Muscle layer of duodenum (tissue), 2 donors: ENCODE results near the gene SELP.
"Not testable (repeated sequence)": the region's sequence is repeated elsewhere in the genome, so short reads cannot be mapped to it uniquely, and the experiment has no call there.

Experiments used
- H3K27ac ChIP-seq: one replicate; pipeline ENCODE4 v1.7.0; 2013; ENCODE audit warnings: mild to moderate bottlenecking, low read length
- H3K27me3 ChIP-seq: one replicate; pipeline ENCODE4 v1.7.0; 2013; ENCODE audit warnings: low read depth, mild to moderate bottlenecking, control low read depth, low read length
- H3K36me3 ChIP-seq, 2 donors: one replicate each; pipeline ENCODE4 v1.7.0; 2013; ENCODE audit warnings: low read length in 2 of 2, control low read depth in 1 of 2, mild to moderate bottlenecking in 1 of 2; ENCODE audit not compliant: insufficient read depth in 2 of 2, control insufficient read depth in 1 of 2
- H3K4me1 ChIP-seq, 2 donors: one replicate each; pipeline ENCODE4 v1.7.0; 2013; ENCODE audit warnings: low read length in 2 of 2, mild to moderate bottlenecking in 2 of 2, control low read depth in 1 of 2, moderate library complexity in 1 of 2; ENCODE audit not compliant: insufficient read depth in 2 of 2, control insufficient read depth in 1 of 2
- H3K4me3 ChIP-seq, 2 donors: one replicate each; pipeline ENCODE4 v1.7.0; 2013; ENCODE audit warnings: low read length in 2 of 2, low read depth in 1 of 2, mild to moderate bottlenecking in 1 of 2
- H3K9me3 ChIP-seq, 2 donors: one replicate each; pipeline ENCODE4 v1.7.0; 2013; ENCODE audit warnings: low read length in 2 of 2, control low read depth in 1 of 2, mild to moderate bottlenecking in 1 of 2; ENCODE audit not compliant: control insufficient read depth in 1 of 2
- donor health status: healthy.

The SELP gene

DNA sequence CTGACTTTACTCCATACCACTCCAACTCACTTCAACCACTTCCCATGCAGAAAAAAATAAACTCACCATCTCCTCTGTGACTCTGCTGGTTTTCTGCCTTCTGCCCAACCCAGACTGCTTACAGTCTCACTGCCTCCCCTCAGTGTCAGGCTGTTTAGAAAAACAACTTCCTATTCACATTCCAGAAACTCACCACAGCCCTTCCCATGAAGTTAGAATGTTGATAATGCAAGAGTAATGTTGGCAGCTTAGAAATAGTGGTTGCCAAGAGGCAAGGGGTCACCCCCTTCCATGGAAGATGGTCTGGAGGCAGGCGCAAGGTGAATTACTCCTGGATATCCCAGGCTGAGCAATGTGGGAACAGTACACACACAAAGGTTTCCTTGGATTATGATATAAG lies at the start of gene SELP:
Gene SELP (minus strand): TSS at position 119 of the 400 bp plus-strand sequence. CDS start 50 bp downstream, at position 69.
- Histone ChIP-seq H3K27me3 (no peaks in the 10 kb centered on the region), H3K4me3 (no peak within 1 kb of the TSS), H3K27ac (no peak within 1 kb of the TSS), H3K4me1 (no peaks in the 10 kb centered on the region), H3K9me3 (peaks cover 7 to 16% of the 10 kb centered on the region in 2 donors), H3K36me3 (no peaks in the 10 kb centered on the region)

DNA sequence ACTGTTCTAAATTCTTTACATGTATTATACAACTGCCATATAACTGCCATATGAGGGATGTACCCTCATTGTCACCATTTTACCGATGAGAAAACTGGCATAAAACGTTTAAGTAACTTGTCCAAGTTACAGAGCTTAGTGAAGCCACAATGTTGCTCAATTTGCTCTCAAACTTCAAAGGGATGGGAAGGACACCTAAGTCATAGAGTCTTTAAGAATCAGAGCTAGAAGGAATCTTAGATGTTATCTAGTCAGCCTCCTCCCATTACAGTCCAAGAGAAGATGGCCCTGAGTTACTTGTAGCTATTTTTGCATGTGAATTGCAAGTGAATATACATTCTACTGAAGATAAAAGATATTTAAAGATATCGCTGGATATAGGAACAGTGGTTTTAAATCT lies 49.8 kb upstream of the SELP start:
- Histone ChIP-seq H3K27ac (no peak overlapping the region), H3K4me1 (no peaks in the 10 kb centered on the region), H3K36me3 (no peaks in the 10 kb centered on the region), H3K27me3 (no peaks in the 10 kb centered on the region), H3K9me3 (no peaks in the 10 kb centered on the region), H3K4me3 (no peak overlapping the region)

DNA sequence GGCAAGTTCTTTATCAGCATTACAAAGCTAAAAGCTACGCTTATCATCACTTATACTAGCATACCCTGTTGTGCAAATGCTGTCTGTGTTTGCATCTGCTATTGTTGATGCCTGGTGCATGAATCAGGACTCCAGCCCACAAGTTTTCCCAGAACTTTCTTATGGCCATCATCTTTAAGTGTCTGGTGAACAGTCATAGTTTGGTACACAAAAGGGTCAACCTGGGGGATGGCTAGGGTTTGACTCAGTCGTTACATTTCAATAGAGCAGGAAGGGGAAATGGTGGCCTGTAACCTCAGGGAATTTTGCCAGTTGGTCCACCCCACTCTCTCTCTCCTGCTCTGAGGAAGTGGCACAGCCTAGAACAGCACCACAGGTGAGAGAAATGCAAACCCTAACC lies 46.1 kb upstream of the SELP start:
- Histone ChIP-seq H3K4me1 (no peaks in the 10 kb centered on the region), H3K27me3 (no peaks in the 10 kb centered on the region), H3K36me3 (no peaks in the 10 kb centered on the region), H3K27ac (no peak overlapping the region), H3K4me3 (no peak overlapping the region), H3K9me3 (no peaks in the 10 kb centered on the region)

DNA sequence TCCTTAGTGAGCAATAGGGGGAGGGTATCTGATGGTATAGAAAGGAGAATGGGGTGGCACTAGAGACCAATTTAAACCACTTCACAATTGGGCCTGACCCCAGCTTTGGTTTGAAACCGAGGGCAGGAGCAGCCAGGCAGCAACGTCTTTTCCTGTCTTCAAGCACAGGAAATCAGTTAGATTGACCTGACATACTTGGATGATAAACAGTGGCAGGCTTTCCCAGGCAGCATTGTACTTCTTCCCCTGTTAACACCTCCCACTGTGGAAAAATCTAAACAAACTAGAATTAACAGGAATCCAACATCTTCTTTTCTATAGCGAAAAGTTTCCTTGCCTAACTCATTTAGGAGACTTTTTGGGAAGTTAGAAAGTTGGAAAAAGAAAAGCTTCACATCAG lies 40.9 kb upstream of the SELP start:
- Histone ChIP-seq H3K4me1 (no peaks in the 10 kb centered on the region), H3K36me3 (no peaks in the 10 kb centered on the region), H3K27ac (no peak overlapping the region), H3K27me3 (no peaks in the 10 kb centered on the region), H3K4me3 (no peak overlapping the region), H3K9me3 (no peaks in the 10 kb centered on the region)

DNA sequence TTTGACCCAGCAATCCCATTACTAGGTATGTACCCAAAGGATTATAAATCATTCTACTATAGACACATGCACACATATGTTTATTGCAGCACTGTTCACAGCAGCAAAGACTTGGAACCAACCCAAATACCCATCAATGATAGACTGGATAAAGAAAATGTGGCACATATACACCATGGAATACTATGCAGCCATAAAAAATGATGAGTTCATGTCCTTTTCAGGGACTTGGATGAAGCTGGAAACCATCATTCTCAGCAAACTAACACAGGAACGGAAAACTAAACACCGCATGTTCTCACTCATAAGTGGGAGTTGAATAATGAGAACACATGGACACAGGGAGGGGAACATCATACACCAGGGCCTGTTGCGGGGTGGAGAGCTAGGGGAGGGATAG lies 40.3 kb upstream of the SELP start:
- H3K9me3 ChIP-seq, H3K4me3 ChIP-seq, H3K36me3 ChIP-seq, H3K27ac ChIP-seq, H3K4me1 ChIP-seq, H3K27me3 ChIP-seq: not testable (repeated sequence)

DNA sequence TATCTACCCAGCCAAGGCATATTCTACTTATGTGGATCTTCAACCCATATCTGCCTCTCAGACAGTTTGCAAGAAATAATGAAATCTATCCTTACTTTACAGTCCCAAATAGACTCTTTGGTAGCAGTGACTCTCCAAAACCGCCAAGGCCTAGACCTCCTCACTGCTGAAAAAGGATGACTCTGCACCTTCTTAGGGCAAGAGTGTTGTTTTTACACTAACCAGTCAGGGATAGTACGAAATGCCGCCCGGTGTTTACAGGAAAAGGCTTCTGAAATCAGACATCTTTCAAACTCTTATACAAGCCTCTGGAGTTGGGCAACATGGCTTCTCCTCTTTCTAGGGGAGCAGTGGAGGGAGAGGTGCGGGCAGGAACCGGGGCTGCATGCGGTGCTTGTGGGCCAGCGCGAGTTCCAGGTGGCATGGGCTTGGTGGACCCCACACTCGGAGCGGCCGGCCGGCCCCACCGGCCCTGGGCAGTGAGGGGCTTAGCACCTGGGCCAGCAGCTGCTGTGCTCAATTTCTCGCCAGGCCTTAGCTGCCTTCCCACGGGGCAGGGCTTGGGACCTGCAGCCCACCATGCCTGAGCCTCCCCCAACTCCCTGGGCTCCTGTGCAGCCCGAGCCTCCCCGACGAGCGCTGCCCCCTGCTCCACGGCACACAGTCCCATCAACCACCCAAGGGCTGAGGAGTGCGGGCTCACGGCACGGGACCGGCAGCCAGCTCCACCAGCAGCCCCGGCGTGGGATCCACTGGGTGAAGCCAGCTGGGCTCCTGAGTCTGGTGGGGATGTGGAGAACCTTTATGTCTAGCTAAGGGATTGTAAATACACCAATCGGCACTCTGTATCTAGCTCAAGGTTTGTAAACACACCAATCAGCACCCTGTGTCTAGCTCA lies 38.0 kb upstream of the SELP start:
- not testable (repeated sequence) for H3K4me1 ChIP-seq, H3K36me3 ChIP-seq, H3K27me3 ChIP-seq, H3K9me3 ChIP-seq, H3K27ac ChIP-seq, H3K4me3 ChIP-seq

DNA sequence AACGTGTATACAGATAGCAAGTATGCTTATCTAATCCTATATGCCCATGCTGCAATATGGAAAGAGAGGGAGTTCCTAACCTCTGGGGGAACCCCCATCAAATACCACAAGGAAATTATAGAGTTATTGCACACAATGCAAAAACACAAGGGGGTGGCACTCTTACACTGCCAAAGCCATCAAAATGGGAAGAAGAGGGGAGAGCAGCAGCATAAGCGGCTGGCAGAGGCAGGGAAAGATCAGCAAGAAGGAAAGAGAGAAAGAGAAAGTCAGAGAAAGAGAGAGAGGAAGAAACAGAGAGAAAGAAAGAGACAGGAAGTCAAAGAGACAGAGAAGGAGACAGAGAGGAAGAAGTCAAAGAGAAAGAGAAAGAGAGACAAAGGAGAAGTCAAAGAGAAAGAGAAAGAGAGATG lies 37.3 kb upstream of the SELP start:
- H3K27ac ChIP-seq: not testable (repeated sequence)

DNA sequence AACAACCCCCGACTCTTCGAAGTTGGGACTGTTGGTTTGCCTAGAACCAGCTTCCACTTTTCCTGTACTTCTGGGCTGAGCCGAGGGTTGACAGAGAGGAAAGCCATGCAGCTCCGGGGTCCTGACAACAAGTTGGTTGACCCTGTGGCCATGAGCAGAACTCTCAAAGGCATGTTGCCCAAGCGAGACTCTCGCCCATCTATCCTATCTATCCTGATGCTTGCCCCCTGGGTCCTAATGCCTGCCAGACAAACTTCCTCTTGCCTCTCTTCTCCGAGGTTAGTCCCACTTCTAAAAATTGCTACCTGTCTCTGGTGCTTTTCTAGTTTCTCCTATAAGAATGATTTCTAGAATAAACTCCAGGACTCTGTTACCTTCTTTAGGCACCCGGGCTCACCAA lies 32.8 kb upstream of the SELP start:
- H3K9me3 ChIP-seq, H3K27ac ChIP-seq, H3K36me3 ChIP-seq, H3K27me3 ChIP-seq, H3K4me1 ChIP-seq, H3K4me3 ChIP-seq: not testable (repeated sequence)

More for the DNA sequence above, 37.3 kb upstream of the SELP start:
- not testable (repeated sequence) for H3K36me3 ChIP-seq, H3K27me3 ChIP-seq, H3K9me3 ChIP-seq, H3K4me3 ChIP-seq, H3K4me1 ChIP-seq

DNA sequence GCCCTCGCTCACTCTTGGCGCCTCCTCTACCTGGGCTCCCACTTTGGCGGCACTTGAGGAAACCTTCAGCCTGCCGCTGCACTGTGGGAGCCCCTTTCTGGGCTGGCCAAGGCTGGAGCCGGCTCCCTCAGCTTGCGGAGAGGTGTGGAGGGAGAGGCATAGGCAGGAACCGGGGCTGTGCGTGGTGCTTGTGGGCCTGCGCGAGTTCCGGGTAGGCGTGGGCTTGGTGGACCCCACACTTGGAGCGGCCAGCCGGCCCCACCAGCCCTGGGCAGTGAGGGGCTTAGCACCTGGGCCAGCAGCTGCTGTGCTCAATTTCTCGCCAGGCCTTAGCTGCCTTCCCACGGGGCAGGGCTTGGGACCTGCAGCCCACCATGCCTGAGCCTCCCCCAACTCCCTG lies 31.1 kb upstream of the SELP start:
- not testable (repeated sequence) for H3K4me1 ChIP-seq, H3K9me3 ChIP-seq

DNA sequence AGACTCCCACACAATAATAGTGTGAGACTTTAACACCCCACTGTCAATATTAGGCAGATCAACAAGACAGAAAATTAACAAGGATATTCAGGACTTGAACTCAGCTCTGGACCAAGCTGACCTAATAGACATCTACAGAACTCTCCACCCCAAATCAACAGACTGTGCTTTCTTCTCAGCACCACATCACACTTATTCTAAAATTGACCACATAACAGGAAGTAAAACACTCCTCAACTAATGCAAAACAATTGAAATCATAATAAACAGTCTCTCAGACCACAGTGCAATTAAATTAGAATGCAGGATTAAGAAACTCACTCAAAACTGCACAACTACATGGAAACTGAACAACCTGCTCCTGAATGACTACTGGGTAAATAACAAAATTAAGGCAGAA lies 28.9 kb upstream of the SELP start:
- not testable (repeated sequence) for H3K4me1 ChIP-seq, H3K27ac ChIP-seq, H3K27me3 ChIP-seq, H3K9me3 ChIP-seq, H3K36me3 ChIP-seq, H3K4me3 ChIP-seq

More for the DNA sequence above, 31.1 kb upstream of the SELP start:
- not testable (repeated sequence) for H3K27ac ChIP-seq, H3K4me3 ChIP-seq, H3K36me3 ChIP-seq, H3K27me3 ChIP-seq

DNA sequence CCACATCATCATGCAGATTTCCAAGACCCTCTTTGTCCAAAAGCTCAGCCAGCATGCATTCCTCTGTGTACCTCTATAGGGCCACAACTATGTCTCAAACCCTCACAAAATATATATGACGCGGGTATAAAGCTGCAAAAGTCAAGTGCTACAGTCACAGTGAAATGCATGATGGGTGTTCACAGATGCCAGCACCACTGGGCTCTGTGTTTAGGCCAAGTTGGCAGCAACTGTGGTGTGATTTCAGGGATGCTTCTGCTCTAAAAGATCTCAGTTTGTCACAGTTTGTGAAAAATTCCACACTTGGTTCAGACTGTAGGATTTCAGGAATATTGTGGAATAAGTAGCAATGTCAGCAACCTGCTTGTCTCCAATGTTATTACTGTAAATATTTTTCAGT lies 23.9 kb upstream of the SELP start:
- Histone ChIP-seq H3K36me3 (no peaks in the 10 kb centered on the region), H3K4me1 (no peaks in the 10 kb centered on the region), H3K27me3 (no peaks in the 10 kb centered on the region), H3K9me3 (no peaks in the 10 kb centered on the region), H3K4me3 (no peak overlapping the region), H3K27ac (no peak overlapping the region)

DNA sequence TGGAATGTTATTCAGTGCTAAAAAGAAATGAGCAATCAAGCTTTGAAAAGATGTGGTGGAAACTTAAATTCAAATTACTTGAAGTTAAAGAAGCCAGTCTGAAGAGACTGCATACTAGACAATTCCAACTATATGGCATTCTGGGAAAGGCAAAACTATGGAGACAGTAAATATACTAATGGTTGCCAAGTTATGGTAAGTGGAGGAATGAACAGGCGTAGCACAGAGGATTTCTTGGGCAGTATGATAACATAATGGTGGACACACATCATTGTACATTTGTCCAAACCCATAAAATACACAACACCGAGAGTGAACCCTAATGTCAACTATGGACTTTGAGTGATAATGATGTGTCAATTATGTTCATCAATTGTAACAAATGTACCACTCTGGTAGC lies 21.1 kb upstream of the SELP start:
- no peaks in the 10 kb centered on the region for H3K9me3 ChIP-seq
- no peaks in the 10 kb centered on the region for H3K27me3 ChIP-seq
- H3K36me3 ChIP-seq: no peaks in the 10 kb centered on the region
- H3K4me3 ChIP-seq: no peak overlapping the region
- no peaks in the 10 kb centered on the region for H3K4me1 ChIP-seq
- H3K27ac ChIP-seq: no peak overlapping the region
